ENCODE data around the gene RAPGEF1.
A peak's percentile ranks its signal among the peaks of the same experiment; 100 is the strongest.

The RAPGEF1 gene

GRCh38 chr9:131727795-131728545 is 11.9 kb downstream of the RAPGEF1 start:
- ATAC-seq (peak; percentile 19), DNase-seq (ENCODE audit: low spot score in 2 of 2) (peak in 1 of 2 donors; percentile 69)
- H3K27ac Mint-ChIP-seq: peak overlapping the region; percentile 95
- peak overlapping the region; percentile 95 for H3K4me3 Mint-ChIP-seq
- peaks cover 96% of the 10 kb centered on the region for H3K4me1 Mint-ChIP-seq
- peaks cover 51% of the 10 kb centered on the region for H3K36me3 Mint-ChIP-seq
- H3K9me3 Mint-ChIP-seq: no peaks in the 10 kb centered on the region

DNA sequence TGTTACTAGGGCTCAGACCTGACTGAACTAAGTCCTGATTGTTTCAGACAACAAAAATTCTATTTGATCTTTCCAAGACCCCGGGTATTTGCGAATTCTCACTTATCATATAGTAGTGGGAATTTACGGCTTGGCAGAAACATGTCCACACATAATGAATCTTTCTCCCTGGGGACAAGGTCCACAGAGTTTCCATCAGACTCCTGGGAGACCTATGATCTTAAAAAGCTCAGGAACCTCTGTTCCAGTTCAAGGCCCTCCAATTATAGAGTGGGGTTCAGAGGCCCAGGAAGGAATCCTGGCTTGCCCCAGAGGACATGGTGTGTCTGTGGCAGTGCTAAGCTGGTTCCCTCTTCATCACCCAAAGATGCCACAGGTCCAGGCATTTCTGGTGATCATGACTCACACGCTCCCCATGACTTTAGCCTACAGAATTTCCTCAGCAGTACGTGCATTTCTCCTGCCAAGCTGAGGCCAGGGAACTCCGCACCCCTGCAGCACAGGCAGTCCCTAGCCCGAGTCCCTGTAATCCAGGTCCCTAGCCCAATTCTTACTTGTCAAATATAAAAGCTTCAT is 12.6 kb downstream of the RAPGEF1 start:
- H3K27ac Mint-ChIP-seq: peak overlapping the region; percentile 95
- peaks cover 89% of the 10 kb centered on the region for H3K4me1 Mint-ChIP-seq
- DNase-seq (ENCODE audit: low spot score in 2 of 2) (no peak), ATAC-seq (no peak)
- H3K4me3 Mint-ChIP-seq: peak overlapping the region; percentile 95
- H3K36me3 Mint-ChIP-seq: peaks cover 51% of the 10 kb centered on the region
- H3K9me3 Mint-ChIP-seq: no peaks in the 10 kb centered on the region

DNA sequence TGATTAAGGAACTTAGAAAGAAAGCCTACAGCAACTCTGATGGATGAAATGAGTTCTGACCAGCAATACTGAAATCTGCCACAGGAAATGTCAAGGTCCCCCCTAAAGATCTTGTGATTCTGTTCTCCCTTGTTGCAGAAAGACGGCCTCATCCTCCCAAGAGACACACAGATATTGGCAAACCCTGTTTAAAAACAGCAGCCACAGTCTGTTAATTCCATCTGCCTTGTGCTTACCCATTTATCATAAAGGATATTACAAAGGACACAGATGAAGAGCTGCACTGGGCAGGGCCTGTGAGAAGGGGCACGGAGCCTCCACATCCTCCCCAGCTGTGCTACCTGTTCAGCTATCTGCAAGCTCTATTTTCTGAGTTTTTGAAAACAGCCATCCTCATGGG is 15.2 kb downstream of the RAPGEF1 start:
- Mint-ChIP-seq H3K4me1 (peaks cover 89% of the 10 kb centered on the region), H3K9me3 (no peaks in the 10 kb centered on the region), H3K36me3 (peaks cover 64% of the 10 kb centered on the region), H3K27ac (peak overlapping the region; percentile 95), H3K4me3 (peak overlapping the region; percentile 46)
- no peak for ATAC-seq
- DNase-seq (ENCODE audit: low spot score in 2 of 2): no peak

GRCh38 chr9:131723632-131724031 is 16.2 kb downstream of the RAPGEF1 start:
- H3K27ac Mint-ChIP-seq: peak overlapping the region; percentile 95
- H3K9me3 Mint-ChIP-seq: no peaks in the 10 kb centered on the region
- H3K4me1 Mint-ChIP-seq: peaks cover 89% of the 10 kb centered on the region
- ATAC-seq (no peak), DNase-seq (ENCODE audit: low spot score in 2 of 2) (no peak)
- peaks cover 59% of the 10 kb centered on the region for H3K36me3 Mint-ChIP-seq
- H3K4me3 Mint-ChIP-seq: no peak overlapping the region

- Mint-ChIP-seq H3K4me1 (peaks cover 89% of the 10 kb centered on the region), H3K36me3 (peaks cover 68% of the 10 kb centered on the region), H3K9me3 (no peaks in the 10 kb centered on the region), H3K27ac (no peak overlapping the region), H3K4me3 (no peak overlapping the region)
- DNase-seq (ENCODE audit: low spot score in 2 of 2): no peak
- no peak for ATAC-seq
Observed at GRCh38 chr9:131722255-131722654, 17.6 kb downstream of the RAPGEF1 start.

DNA sequence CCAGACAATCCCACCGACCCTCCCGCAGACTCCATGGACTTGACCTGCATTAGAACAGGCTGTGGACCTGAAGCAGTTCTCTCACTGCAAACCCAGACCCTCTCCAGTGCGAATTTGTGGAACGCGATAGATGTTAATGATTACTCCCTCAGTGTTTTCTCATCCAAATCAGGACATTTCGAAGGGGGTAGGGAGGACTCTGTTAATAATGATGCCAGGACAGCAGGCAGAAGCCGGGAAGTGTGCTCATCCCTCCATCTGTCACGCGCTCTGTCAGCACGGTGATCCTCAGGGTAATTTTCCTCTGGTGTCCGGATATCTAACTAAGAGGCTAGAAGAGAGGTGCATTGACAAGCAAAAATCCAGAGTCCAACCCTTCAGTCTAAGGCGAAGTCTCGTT is 18.8 kb downstream of the RAPGEF1 start:
- Mint-ChIP-seq H3K9me3 (no peaks in the 10 kb centered on the region), H3K4me3 (peak overlapping the region; percentile 64), H3K4me1 (peaks cover 89% of the 10 kb centered on the region), H3K27ac (peak overlapping the region; percentile 83), H3K36me3 (peaks cover 66% of the 10 kb centered on the region)
- ATAC-seq (no peak), DNase-seq (ENCODE audit: low spot score in 2 of 2) (no peak)

DNA sequence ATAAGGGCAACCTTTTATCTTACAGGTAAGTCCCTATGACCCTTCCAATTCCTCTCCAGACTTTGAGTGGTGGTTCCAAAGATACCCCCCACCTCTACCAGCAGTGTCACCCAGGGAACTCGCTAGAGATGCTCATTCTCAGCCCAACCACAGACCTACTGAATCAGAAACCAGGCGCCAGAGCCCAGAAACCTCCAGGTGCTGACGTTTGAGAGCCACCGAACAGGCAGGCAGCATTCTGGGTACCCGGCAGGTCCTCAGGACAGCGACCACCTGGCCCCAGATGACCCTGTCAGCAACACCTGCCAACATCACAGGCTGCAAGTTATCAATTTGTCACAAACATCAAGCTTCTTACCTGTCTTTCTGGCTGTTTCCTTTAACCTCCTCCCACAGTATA is 19.5 kb downstream of the RAPGEF1 start:
- Mint-ChIP-seq H3K9me3 (no peaks in the 10 kb centered on the region), H3K4me3 (peak overlapping the region; percentile 64), H3K27ac (peak overlapping the region; percentile 83), H3K4me1 (peaks cover 92% of the 10 kb centered on the region), H3K36me3 (peaks cover 66% of the 10 kb centered on the region)
- DNase-seq (ENCODE audit: low spot score in 2 of 2): no peak
- peak; percentile 88 for ATAC-seq

DNA sequence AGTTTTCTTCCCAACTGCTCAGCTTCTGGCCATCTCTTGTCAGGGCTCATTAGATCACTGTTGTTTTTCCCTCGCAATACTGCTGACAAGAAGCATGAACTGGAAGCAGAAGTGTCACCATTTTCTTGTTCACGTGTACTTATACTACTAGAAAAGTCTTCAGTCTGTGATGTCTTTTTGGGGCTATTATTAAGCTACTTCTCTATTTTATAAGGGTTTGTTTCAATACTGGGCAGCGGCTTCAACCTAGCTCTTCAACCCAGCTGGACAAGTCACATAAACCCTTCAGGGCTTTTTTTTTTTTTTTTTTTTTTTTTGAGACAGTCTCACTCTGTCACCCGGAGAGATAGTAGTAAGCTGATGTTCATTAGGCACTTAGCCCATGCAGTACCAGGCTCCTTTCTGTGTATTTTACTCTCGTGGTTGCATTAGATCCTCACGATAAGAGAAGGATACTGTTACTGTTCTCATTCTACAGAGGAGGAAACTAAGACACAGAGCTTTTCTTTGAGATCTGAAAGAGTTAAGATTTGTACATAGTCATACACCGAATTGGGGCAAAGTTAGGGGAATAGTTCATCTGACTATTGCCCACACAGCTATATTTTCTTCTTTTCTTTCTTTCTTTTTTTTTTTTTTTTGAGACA is 20.5 kb downstream of the RAPGEF1 start:
- Mint-ChIP-seq H3K4me3 (peak overlapping the region; percentile 64), H3K36me3 (peaks cover 66% of the 10 kb centered on the region), H3K27ac (peak overlapping the region; percentile 83), H3K4me1 (peaks cover 91% of the 10 kb centered on the region), H3K9me3 (no peaks in the 10 kb centered on the region)
- DNase-seq (ENCODE audit: low spot score in 2 of 2) (no peak), ATAC-seq (peak; percentile 63)

DNA sequence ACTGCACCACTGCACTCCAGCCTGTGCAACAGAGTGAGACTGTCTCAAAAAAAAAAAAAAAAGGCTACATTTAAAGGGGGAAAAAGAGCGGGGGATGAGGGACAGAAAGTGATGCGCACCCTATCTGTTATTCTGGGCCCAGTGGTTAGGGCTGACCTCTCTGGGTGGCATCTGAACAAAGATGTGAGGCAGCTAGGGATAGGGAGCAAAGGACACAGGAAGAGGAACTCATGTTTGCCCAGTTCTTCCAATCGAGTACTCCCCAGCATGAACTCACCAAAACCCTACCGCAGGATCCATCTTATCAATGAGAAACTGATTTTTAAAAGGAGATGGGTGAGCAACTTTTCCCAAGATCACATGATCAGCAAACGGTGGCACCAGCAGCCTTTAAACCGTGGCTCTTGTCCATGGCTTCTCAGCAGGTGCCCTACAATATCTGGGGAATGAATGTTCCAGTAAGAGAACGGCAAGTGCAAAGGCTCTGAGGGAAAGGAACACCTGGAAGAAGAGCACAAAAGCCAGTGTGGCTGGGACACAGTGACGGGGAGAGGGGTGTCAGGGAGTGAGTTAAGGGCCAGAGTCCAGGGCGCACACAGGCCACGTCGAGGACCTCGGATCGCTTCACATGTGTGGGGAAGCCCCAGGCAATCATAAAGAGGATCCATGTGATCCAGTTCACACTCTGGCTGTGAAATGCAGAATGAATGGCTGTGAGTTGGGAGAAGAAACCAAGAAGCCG is 22.0 kb downstream of the RAPGEF1 start:
- H3K36me3 Mint-ChIP-seq: peaks cover 72% of the 10 kb centered on the region

DNA sequence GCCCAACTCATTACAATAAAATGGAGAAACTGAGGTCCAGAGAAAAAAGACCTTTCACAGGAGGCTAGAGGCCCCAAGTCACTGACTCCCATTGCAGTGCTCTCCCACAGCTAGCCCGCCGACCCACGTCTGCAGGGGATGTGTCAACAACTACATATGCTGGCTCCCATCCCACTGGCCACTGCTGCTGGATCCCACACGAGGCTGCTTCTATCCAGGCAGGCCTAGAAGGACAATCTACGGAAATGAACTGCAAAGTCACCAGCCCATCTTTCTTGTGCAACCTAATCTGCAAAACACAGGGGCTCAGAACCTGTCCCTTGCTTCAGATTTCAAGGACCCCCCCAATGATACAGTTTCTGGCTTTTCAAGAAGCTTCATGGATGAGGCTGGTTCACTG is 24.0 kb downstream of the RAPGEF1 start:
- H3K36me3 Mint-ChIP-seq: peaks cover 64% of the 10 kb centered on the region

More for the DNA sequence above, 22.0 kb downstream of the RAPGEF1 start:
- Mint-ChIP-seq H3K27ac (peak overlapping the region; percentile 83), H3K4me1 (peaks cover 85% of the 10 kb centered on the region), H3K4me3 (peak overlapping the region; percentile 10), H3K9me3 (no peaks in the 10 kb centered on the region)
- no peak for DNase-seq (ENCODE audit: low spot score in 2 of 2)
- ATAC-seq: no peak

GRCh38 chr9:131714821-131715220 is 25.1 kb downstream of the RAPGEF1 start:
- peaks cover 89% of the 10 kb centered on the region for H3K4me1 Mint-ChIP-seq
- ATAC-seq (no peak), DNase-seq (ENCODE audit: low spot score in 2 of 2) (no peak)
- H3K36me3 Mint-ChIP-seq: peaks cover 64% of the 10 kb centered on the region
- H3K9me3 Mint-ChIP-seq: no peaks in the 10 kb centered on the region
- no peak overlapping the region for H3K4me3 Mint-ChIP-seq
- H3K27ac Mint-ChIP-seq: peak overlapping the region; percentile 83

More for the DNA sequence above, 24.0 kb downstream of the RAPGEF1 start:
- H3K4me3 Mint-ChIP-seq: no peak overlapping the region
- DNase-seq (ENCODE audit: low spot score in 2 of 2) (no peak), ATAC-seq (no peak)
- H3K9me3 Mint-ChIP-seq: no peaks in the 10 kb centered on the region
- peaks cover 89% of the 10 kb centered on the region for H3K4me1 Mint-ChIP-seq
- peak overlapping the region; percentile 83 for H3K27ac Mint-ChIP-seq

- Mint-ChIP-seq H3K4me3 (no peak overlapping the region), H3K36me3 (peaks cover 70% of the 10 kb centered on the region)
- DNase-seq (ENCODE audit: low spot score in 2 of 2): no peak
Observed at GRCh38 chr9:131714161-131714646, 25.7 kb downstream of the RAPGEF1 start.

DNA sequence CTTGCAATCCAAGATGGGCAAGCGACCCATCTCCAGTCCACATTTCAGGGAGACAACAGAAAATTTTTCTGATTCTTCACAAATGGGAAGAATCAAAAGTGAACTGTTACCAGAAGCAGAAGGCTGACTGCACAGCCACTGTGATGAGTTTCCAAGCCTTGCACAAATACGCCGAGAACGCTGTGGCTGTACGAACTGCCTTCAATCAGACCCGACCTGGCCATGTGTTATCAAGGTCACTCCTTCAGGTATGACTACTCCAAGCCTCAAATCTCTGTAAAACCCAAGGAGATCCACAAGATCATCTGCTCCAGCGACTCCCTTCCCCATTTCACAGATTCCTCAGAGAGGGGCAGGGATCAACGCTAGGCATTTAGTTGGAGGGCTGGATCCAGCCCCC is 26.9 kb downstream of the RAPGEF1 start:
- Mint-ChIP-seq H3K4me3 (no peak overlapping the region), H3K4me1 (peaks cover 80% of the 10 kb centered on the region), H3K9me3 (no peaks in the 10 kb centered on the region), H3K36me3 (peaks cover 80% of the 10 kb centered on the region), H3K27ac (peak overlapping the region; percentile 99)
- ATAC-seq: no peak
- DNase-seq (ENCODE audit: low spot score in 2 of 2): no peak

More at GRCh38 chr9:131714161-131714646, 25.7 kb downstream of the RAPGEF1 start:
- H3K9me3 Mint-ChIP-seq: no peaks in the 10 kb centered on the region
- peak overlapping the region; percentile 83 for H3K27ac Mint-ChIP-seq
- peaks cover 87% of the 10 kb centered on the region for H3K4me1 Mint-ChIP-seq
- no peak for ATAC-seq

GRCh38 chr9:131712151-131712716 is 27.6 kb downstream of the RAPGEF1 start:
- Mint-ChIP-seq H3K9me3 (no peaks in the 10 kb centered on the region), H3K4me3 (no peak overlapping the region), H3K27ac (peak overlapping the region; percentile 99), H3K36me3 (peaks cover 79% of the 10 kb centered on the region), H3K4me1 (peaks cover 80% of the 10 kb centered on the region)
- no peak for DNase-seq (ENCODE audit: low spot score in 2 of 2)
- no peak for ATAC-seq

Data from stimulated activated effector memory CD8-positive, alpha-beta T cell treated with anti-CD3 and anti-CD28 coated beads, Interleukin-12 subunit alpha, Interleukin-12 subunit beta, amount 100 ng/mL, for 72 hours (primary cell).